Measurements from ENCODE around the gene ZRANB3. TPM values are rescaled to one million over a fixed set of nuclear protein-coding genes. Genes with fewer than 3 reads are reported as not detected.

ZRANB3 gene
- total RNA-seq, 1 donor: 7.0 TPM

GRCh38 chr2:135187270-135187669 lies 343.7 kb downstream of the ZRANB3 start:
- no peak for DNase-seq (ENCODE audit: low read depth in 2 of 3, low spot score in 2 of 3)

- no peak for DNase-seq (ENCODE audit: low read depth in 2 of 3, low spot score in 2 of 3)
Observed at GRCh38 chr2:135186054-135186453, 345.0 kb downstream of the ZRANB3 start.

GRCh38 chr2:135183822-135184221 lies 347.2 kb downstream of the ZRANB3 start:
- no peak for DNase-seq (ENCODE audit: low read depth in 2 of 3, low spot score in 2 of 3)

GRCh38 chr2:135182601-135183000 lies 348.4 kb downstream of the ZRANB3 start:
- DNase-seq (ENCODE audit: low read depth in 2 of 3, low spot score in 2 of 3): no peak

GRCh38 chr2:135182190-135182589 lies 348.8 kb downstream of the ZRANB3 start:
- no peak for DNase-seq (ENCODE audit: low read depth in 2 of 3, low spot score in 2 of 3)

- no peak for DNase-seq (ENCODE audit: low read depth in 2 of 3, low spot score in 2 of 3)
Observed at GRCh38 chr2:135179689-135180088, 351.3 kb downstream of the ZRANB3 start.

- no peak for DNase-seq (ENCODE audit: low read depth in 2 of 3, low spot score in 2 of 3)
Observed at GRCh38 chr2:135175177-135175576, 355.8 kb downstream of the ZRANB3 start.

GRCh38 chr2:135174810-135175093 lies 356.3 kb downstream of the ZRANB3 start:
- DNase-seq (ENCODE audit: low read depth in 2 of 3, low spot score in 2 of 3): no peak

- no peak for DNase-seq (ENCODE audit: low read depth in 2 of 3, low spot score in 2 of 3)
Observed at GRCh38 chr2:135174049-135174809, 356.8 kb downstream of the ZRANB3 start.

- DNase-seq (ENCODE audit: low read depth in 2 of 3, low spot score in 2 of 3): no peak
Observed at GRCh38 chr2:135169900-135170753, 360.9 kb downstream of the ZRANB3 start.

- DNase-seq (ENCODE audit: low read depth in 2 of 3, low spot score in 2 of 3): no peak
Observed at GRCh38 chr2:135168204-135168856, 362.7 kb downstream of the ZRANB3 start.

GRCh38 chr2:135167273-135167672 lies 363.7 kb downstream of the ZRANB3 start:
- DNase-seq (ENCODE audit: low read depth in 2 of 3, low spot score in 2 of 3): no peak

- no peak for DNase-seq (ENCODE audit: low read depth in 2 of 3, low spot score in 2 of 3)
Observed at GRCh38 chr2:135164431-135164830, 366.6 kb downstream of the ZRANB3 start.

GRCh38 chr2:135163901-135164300 lies 367.1 kb downstream of the ZRANB3 start:
- DNase-seq (ENCODE audit: low read depth in 2 of 3, low spot score in 2 of 3): no peak

- DNase-seq (ENCODE audit: low read depth in 2 of 3, low spot score in 2 of 3): no peak
Observed at GRCh38 chr2:135163306-135163705, 367.7 kb downstream of the ZRANB3 start.

- no peak for DNase-seq (ENCODE audit: low read depth in 2 of 3, low spot score in 2 of 3)
Observed at GRCh38 chr2:135162786-135163185, 368.2 kb downstream of the ZRANB3 start.

- no peak for DNase-seq (ENCODE audit: low read depth in 2 of 3, low spot score in 2 of 3)
Observed at GRCh38 chr2:135162377-135162776, 368.6 kb downstream of the ZRANB3 start.

- DNase-seq (ENCODE audit: low read depth in 2 of 3, low spot score in 2 of 3): no peak
Observed at GRCh38 chr2:135159191-135159590, 371.8 kb downstream of the ZRANB3 start.

- DNase-seq (ENCODE audit: low read depth in 2 of 3, low spot score in 2 of 3): no peak
Observed at GRCh38 chr2:135157856-135158255, 373.2 kb downstream of the ZRANB3 start.

- no peak for DNase-seq (ENCODE audit: low read depth in 2 of 3, low spot score in 2 of 3)
Observed at GRCh38 chr2:135154962-135155361, 376.1 kb downstream of the ZRANB3 start.

- no peak for DNase-seq (ENCODE audit: low read depth in 2 of 3, low spot score in 2 of 3)
Observed at GRCh38 chr2:135152361-135152760, 378.7 kb downstream of the ZRANB3 start.

- DNase-seq (ENCODE audit: low read depth in 2 of 3, low spot score in 2 of 3): no peak
Observed at GRCh38 chr2:135151615-135152014, 379.4 kb downstream of the ZRANB3 start.

Data from hematopoietic multipotent progenitor cell (in vitro differentiated cells).